Measurements from ENCODE around the gene WIPF1.

The WIPF1 gene

DNA sequence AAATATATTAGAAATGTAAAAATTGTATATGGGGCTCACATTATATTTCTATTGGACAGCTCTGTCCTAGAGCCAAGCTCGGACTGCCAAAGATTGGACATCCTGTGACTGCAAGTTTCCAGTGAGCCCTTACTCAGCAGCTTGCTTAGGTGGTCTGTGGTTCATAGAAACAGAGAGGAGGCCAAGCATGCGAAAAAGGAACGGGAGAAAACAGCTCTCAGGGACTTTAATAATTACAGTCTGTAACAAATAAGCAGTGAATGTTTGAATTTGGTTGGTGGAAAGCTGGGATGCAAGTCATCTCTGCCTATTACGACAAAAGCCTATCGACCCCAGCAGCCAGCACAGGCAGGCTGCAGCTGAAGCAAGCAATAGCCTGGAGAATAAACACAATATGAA is 35.6 kb downstream of the WIPF1 start:
- no peaks in the 10 kb centered on the region for H3K9me3 ChIP-seq (ENCODE audit: insufficient read depth, low read length)
- no peak overlapping the region for H3K4me3 ChIP-seq (ENCODE audit: insufficient read length, low read depth)
- DNase-seq (ENCODE audit: low read depth, low spot score): no peak
- TF ChIP-seq SUZ12 (IDR thresholded peaks at IDR 0.05; ENCODE audit: extremely low read depth, insufficient read depth, insufficient read length) (no peak), YY1 (IDR thresholded peaks at IDR 0.05; ENCODE audit: insufficient read depth, insufficient read length) (no peak), ZNF274 (IDR thresholded peaks at IDR 0.05; ENCODE audit: low read depth, low read length) (no peak)
- H3K36me3 ChIP-seq (ENCODE audit: insufficient read depth, insufficient read length, low read length): peaks cover 9% of the 10 kb centered on the region
- H3K9ac ChIP-seq (ENCODE audit: insufficient read length, low read depth): no peak overlapping the region
- H3K27me3 ChIP-seq (ENCODE audit: insufficient read depth, insufficient read length): no peaks in the 10 kb centered on the region
- peaks cover 3% of the 10 kb centered on the region for H3K4me1 ChIP-seq (ENCODE audit: insufficient read depth, insufficient read length)

GRCh38 chr2:174561283-174561971 is 36.2 kb downstream of the WIPF1 start:
- Histone ChIP-seq H3K9ac (ENCODE audit: insufficient read length, low read depth) (no peak overlapping the region), H3K4me3 (ENCODE audit: insufficient read length, low read depth) (no peak overlapping the region), H3K36me3 (ENCODE audit: insufficient read depth, insufficient read length, low read length) (peaks cover 3% of the 10 kb centered on the region), H3K27me3 (ENCODE audit: insufficient read depth, insufficient read length) (no peaks in the 10 kb centered on the region), H3K9me3 (ENCODE audit: insufficient read depth, low read length) (no peaks in the 10 kb centered on the region), H3K4me1 (ENCODE audit: insufficient read depth, insufficient read length) (peaks cover 3% of the 10 kb centered on the region)
- TF ChIP-seq SUZ12 (IDR thresholded peaks at IDR 0.05; ENCODE audit: extremely low read depth, insufficient read depth, insufficient read length) (no peak), YY1 (IDR thresholded peaks at IDR 0.05; ENCODE audit: insufficient read depth, insufficient read length) (no peak), ZNF274 (IDR thresholded peaks at IDR 0.05; ENCODE audit: low read depth, low read length) (no peak)
- DNase-seq (ENCODE audit: low read depth, low spot score): no peak

GRCh38 chr2:174560737-174561136 is 36.9 kb downstream of the WIPF1 start:
- H3K9ac ChIP-seq (ENCODE audit: insufficient read length, low read depth): no peak overlapping the region
- no peaks in the 10 kb centered on the region for H3K9me3 ChIP-seq (ENCODE audit: insufficient read depth, low read length)
- H3K4me3 ChIP-seq (ENCODE audit: insufficient read length, low read depth): no peak overlapping the region
- H3K36me3 ChIP-seq (ENCODE audit: insufficient read depth, insufficient read length, low read length): peaks cover 3% of the 10 kb centered on the region
- H3K4me1 ChIP-seq (ENCODE audit: insufficient read depth, insufficient read length): peaks cover 3% of the 10 kb centered on the region
- no peaks in the 10 kb centered on the region for H3K27me3 ChIP-seq (ENCODE audit: insufficient read depth, insufficient read length)
- TF ChIP-seq YY1 (IDR thresholded peaks at IDR 0.05; ENCODE audit: insufficient read depth, insufficient read length) (no peak), SUZ12 (IDR thresholded peaks at IDR 0.05; ENCODE audit: extremely low read depth, insufficient read depth, insufficient read length) (no peak), ZNF274 (IDR thresholded peaks at IDR 0.05; ENCODE audit: low read depth, low read length) (no peak)
- DNase-seq (ENCODE audit: low read depth, low spot score): no peak

- no peak for DNase-seq (ENCODE audit: low read depth, low spot score)
- Histone ChIP-seq H3K36me3 (ENCODE audit: insufficient read depth, insufficient read length, low read length) (no peaks in the 10 kb centered on the region), H3K9me3 (ENCODE audit: insufficient read depth, low read length) (peaks cover 7% of the 10 kb centered on the region; the same call in 1 of the 2 replicates), H3K27me3 (ENCODE audit: insufficient read depth, insufficient read length) (no peaks in the 10 kb centered on the region), H3K9ac (ENCODE audit: insufficient read length, low read depth) (no peak overlapping the region), H3K4me1 (ENCODE audit: insufficient read depth, insufficient read length) (no peaks in the 10 kb centered on the region), H3K4me3 (ENCODE audit: insufficient read length, low read depth) (no peak overlapping the region)
- TF ChIP-seq SUZ12 (IDR thresholded peaks at IDR 0.05; ENCODE audit: extremely low read depth, insufficient read depth, insufficient read length) (no peak), ZNF274 (IDR thresholded peaks at IDR 0.05; ENCODE audit: low read depth, low read length) (no peak), YY1 (IDR thresholded peaks at IDR 0.05; ENCODE audit: insufficient read depth, insufficient read length) (no peak)
Observed at GRCh38 chr2:174555998-174556397, 41.6 kb downstream of the WIPF1 start.

DNA sequence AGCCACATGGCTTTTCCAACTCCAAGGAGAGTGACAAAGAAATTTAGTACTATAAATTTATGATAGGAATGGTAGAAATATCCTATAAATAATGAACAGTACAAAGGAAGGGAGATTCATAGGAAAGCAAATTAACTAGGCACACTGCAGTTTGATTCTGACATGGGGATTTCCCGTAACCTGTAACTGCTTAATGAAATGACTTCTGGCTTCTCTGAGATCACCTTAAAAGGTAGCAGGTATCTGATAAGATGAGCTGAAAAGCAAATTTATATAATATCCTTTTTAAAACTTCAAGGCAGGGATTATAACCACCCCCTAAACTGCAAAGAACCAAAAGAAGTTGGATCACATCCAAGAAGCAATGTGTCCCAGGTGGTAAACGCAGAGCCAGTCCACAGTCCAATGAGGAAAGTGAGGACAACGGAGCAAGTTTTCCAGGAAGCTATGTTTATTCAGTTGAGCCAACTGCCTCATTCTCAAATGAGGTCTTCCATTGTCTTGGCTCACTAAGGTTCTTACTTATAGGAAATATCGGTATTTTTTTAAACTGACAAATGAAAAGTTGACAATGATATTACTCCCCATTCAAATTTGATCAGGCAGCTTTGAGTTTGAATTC is 43.0 kb downstream of the WIPF1 start:
- TF ChIP-seq YY1 (IDR thresholded peaks at IDR 0.05; ENCODE audit: insufficient read depth, insufficient read length) (no peak), SUZ12 (IDR thresholded peaks at IDR 0.05; ENCODE audit: extremely low read depth, insufficient read depth, insufficient read length) (no peak), ZNF274 (IDR thresholded peaks at IDR 0.05; ENCODE audit: low read depth, low read length) (no peak)
- H3K9me3 ChIP-seq (ENCODE audit: insufficient read depth, low read length): peaks cover 7% of the 10 kb centered on the region; the same call in 1 of the 2 replicates
- H3K4me3 ChIP-seq (ENCODE audit: insufficient read length, low read depth): no peak overlapping the region
- no peaks in the 10 kb centered on the region for H3K36me3 ChIP-seq (ENCODE audit: insufficient read depth, insufficient read length, low read length)
- H3K4me1 ChIP-seq (ENCODE audit: insufficient read depth, insufficient read length): no peaks in the 10 kb centered on the region
- DNase-seq (ENCODE audit: low read depth, low spot score): no peak
- no peaks in the 10 kb centered on the region for H3K27me3 ChIP-seq (ENCODE audit: insufficient read depth, insufficient read length)
- H3K9ac ChIP-seq (ENCODE audit: insufficient read length, low read depth): no peak overlapping the region

DNA sequence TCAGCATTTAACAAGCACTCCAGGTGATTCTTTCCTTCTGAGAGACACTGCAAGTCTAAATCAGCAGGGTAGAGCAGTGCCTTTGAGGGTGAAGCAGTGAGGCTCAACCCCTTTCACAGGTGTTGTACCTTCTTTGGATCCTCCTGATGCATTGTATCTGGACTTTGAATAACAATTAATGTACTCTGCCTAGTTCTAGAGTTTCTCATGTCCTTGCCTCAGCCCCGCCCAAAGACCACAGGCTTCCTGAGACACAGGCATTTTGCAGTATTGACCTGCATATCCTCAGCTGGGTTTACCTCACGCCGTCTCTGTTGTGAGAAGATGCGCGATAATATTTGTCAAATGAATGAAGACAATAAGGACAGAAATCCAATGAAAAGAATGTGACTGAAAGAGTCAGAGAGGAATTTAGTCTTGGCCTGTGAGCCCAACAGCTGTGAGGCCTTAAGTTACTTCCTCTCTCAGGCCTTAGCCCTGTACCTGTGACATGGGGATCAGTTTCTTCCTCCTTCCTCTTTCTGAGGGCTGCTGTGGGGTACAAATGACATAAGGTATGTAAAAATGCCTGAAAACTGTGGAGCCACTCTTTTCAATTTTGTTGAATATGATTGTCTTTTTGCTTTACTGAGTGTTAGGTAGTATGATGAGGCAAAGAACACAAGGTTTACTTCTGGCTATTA is 43.7 kb downstream of the WIPF1 start:
- Histone ChIP-seq H3K27me3 (ENCODE audit: insufficient read depth, insufficient read length) (no peaks in the 10 kb centered on the region), H3K9ac (ENCODE audit: insufficient read length, low read depth) (no peak overlapping the region), H3K4me1 (ENCODE audit: insufficient read depth, insufficient read length) (no peaks in the 10 kb centered on the region), H3K9me3 (ENCODE audit: insufficient read depth, low read length) (peaks cover 7% of the 10 kb centered on the region; the same call in 1 of the 2 replicates), H3K4me3 (ENCODE audit: insufficient read length, low read depth) (no peak overlapping the region), H3K36me3 (ENCODE audit: insufficient read depth, insufficient read length, low read length) (no peaks in the 10 kb centered on the region)
- no peak for DNase-seq (ENCODE audit: low read depth, low spot score)
- TF ChIP-seq ZNF274 (IDR thresholded peaks at IDR 0.05; ENCODE audit: low read depth, low read length): no peak
- no peak for TF ChIP-seq SUZ12 (IDR thresholded peaks at IDR 0.05; ENCODE audit: extremely low read depth, insufficient read depth, insufficient read length)
- TF ChIP-seq YY1 (IDR thresholded peaks at IDR 0.05; ENCODE audit: insufficient read depth, insufficient read length): no peak

DNA sequence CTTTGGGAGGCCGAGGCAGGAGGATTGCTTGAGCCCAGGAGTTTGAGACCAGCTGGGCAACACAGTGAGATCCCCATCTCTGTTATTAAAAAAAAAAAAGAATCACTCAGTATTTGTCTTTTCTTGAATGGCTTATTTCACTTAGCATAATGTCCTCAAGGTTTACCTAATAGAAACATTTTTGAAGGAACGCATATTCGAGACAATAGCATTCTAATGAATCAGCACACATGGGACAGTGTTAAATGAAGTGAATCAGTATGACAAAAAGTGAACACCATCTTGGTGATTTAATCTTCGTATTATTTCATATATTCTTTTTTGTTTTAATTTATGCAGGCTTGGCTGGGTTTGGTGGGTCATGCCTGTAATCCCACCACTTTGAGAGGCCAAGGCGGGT is 44.7 kb downstream of the WIPF1 start:
- no peaks in the 10 kb centered on the region for H3K27me3 ChIP-seq (ENCODE audit: insufficient read depth, insufficient read length)
- DNase-seq (ENCODE audit: low read depth, low spot score): no peak
- H3K9ac ChIP-seq (ENCODE audit: insufficient read length, low read depth): no peak overlapping the region
- TF ChIP-seq YY1 (IDR thresholded peaks at IDR 0.05; ENCODE audit: insufficient read depth, insufficient read length) (no peak), SUZ12 (IDR thresholded peaks at IDR 0.05; ENCODE audit: extremely low read depth, insufficient read depth, insufficient read length) (no peak), ZNF274 (IDR thresholded peaks at IDR 0.05; ENCODE audit: low read depth, low read length) (no peak)
- no peaks in the 10 kb centered on the region for H3K36me3 ChIP-seq (ENCODE audit: insufficient read depth, insufficient read length, low read length)
- H3K9me3 ChIP-seq (ENCODE audit: insufficient read depth, low read length): peaks cover 7% of the 10 kb centered on the region; the same call in 1 of the 2 replicates
- no peaks in the 10 kb centered on the region for H3K4me1 ChIP-seq (ENCODE audit: insufficient read depth, insufficient read length)
- no peak overlapping the region for H3K4me3 ChIP-seq (ENCODE audit: insufficient read length, low read depth)

All from NT2/D1 (cell line).